Measurements from ENCODE around the gene CUX1.
"Not testable (repeated sequence)": the region's sequence is repeated elsewhere in the genome, so short reads cannot be mapped to it uniquely, and the experiment has no call there.

The CUX1 gene

DNA sequence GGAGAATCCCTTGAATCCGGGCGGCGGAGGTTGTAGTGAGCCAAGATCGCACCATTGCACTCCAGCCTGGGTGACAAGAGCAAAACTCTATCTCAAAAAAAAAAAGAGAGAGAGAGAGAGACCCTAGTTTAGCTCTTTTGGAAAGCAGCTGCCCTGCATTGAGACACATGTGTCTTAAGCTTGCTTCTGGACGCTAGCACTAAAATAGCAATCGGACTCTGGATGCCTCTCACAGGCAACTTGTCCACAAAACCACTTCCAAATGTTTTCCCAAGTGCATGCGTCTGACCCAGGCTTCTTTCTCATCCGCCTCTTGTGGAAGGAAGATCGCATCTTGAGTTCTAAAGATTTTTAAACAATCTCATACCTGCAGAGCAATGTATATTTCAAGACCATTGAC lies 182.7 kb downstream of the CUX1 start:
- DNase-seq: no peak
- Mint-ChIP-seq H3K4me1 (ENCODE audit: low read depth) (peaks cover 2% of the 10 kb centered on the region), H3K27ac (no peak overlapping the region), H3K36me3 (ENCODE audit: low read depth) (peaks cover 4% of the 10 kb centered on the region), H3K9me3 (no peaks in the 10 kb centered on the region), H3K4me3 (no peak overlapping the region), H3K27me3 (no peaks in the 10 kb centered on the region)

DNA sequence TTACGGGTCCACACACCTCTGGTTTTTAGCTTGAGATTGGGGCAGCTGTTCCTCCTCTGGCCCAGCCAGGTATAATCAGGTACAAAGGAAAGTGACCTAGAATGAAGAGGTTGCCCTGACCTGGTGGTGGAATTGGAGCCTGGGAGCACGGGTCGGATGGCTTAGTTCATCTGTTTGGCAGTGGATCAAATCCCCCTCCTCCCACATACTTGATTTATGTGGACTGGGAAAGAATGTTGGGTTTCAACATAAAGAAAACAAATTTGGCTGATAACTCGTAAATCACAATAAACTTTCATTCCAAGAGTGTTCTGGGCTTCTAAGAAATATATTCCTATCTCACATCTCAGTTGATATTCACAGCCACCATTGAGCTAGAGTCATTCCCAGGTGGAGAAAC lies 186.8 kb downstream of the CUX1 start:
- H3K4me1 Mint-ChIP-seq (ENCODE audit: low read depth): no peaks in the 10 kb centered on the region
- no peaks in the 10 kb centered on the region for H3K36me3 Mint-ChIP-seq (ENCODE audit: low read depth)
- no peak overlapping the region for H3K27ac Mint-ChIP-seq
- no peak overlapping the region for H3K4me3 Mint-ChIP-seq
- no peak for DNase-seq
- no peaks in the 10 kb centered on the region for H3K27me3 Mint-ChIP-seq
- H3K9me3 Mint-ChIP-seq: no peaks in the 10 kb centered on the region

DNA sequence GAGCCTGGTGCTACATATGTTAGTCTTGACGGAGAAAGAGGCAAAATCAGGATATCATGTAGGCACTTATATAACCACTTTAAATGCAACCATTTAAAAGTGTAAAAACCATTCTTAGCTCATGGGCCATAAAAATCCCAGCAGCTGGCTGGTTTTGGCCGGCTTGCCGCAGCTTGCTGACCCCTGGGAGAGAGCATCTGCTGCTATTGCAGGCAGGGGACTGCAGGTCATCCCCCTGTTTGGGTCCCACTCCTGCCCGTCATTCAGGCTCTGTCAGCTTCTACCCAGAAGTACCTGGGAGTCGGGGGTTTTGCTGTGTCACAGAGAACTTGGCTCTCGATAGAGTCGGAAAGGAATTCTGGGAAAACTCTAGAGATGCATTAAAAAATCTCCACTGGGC lies 187.4 kb downstream of the CUX1 start:
- Mint-ChIP-seq H3K4me1 (ENCODE audit: low read depth) (no peaks in the 10 kb centered on the region), H3K27me3 (no peaks in the 10 kb centered on the region), H3K27ac (peak overlapping the region; percentile 39), H3K36me3 (ENCODE audit: low read depth) (peaks cover 3% of the 10 kb centered on the region), H3K4me3 (no peak overlapping the region), H3K9me3 (no peaks in the 10 kb centered on the region)
- no peak for DNase-seq

DNA sequence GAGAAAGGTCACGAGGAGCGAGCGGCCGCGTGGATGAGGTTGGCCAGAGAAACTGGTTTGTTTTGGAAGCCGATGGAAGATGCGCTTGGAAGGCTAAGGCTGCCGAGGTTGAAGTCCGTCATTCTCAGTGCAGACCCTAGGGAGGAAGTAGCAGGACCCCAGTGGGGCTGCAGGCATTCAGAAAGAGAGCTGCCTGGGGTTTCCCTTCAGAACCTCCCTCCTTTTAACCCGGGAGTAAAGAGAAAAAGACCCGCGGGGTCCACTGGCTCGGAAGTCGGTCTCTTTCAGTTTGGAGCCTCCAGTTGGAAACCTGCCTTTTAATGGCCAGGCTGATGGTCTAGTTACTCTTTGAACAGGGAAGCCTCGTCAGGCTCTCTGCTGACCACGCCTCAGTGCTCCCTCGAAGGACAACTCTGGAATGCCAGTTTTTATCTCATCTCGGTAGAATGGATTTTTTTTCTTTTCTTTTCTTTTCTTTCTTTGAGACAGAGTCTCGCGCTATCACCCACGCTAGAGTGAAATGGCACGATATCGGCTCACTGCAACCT lies 188.6 kb downstream of the CUX1 start:
- Mint-ChIP-seq H3K27ac (no peak overlapping the region), H3K4me3 (no peak overlapping the region), H3K36me3 (ENCODE audit: low read depth) (peaks cover 3% of the 10 kb centered on the region), H3K4me1 (ENCODE audit: low read depth) (no peaks in the 10 kb centered on the region), H3K9me3 (no peaks in the 10 kb centered on the region), H3K27me3 (no peaks in the 10 kb centered on the region)
- DNase-seq: no peak

DNA sequence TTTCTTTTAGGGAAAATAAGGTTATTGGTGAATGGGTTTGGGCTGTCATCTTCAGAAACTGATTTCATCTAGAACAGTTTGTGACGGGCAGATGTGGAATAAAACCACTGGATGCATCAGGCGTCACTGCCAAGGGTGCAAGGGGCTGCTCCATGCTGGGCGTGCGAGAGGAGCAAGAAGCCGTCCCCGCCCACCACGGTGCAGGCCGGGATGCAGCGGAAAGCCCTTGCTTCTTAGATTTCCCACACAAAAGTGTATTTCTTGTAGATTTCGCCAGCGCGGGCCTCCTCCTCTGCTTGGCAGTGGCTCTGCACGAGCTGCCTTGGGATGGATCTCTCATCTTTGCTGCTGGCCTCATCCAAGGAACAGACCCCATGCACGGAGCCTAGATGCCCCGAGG lies 189.3 kb downstream of the CUX1 start:
- Mint-ChIP-seq H3K4me1 (ENCODE audit: low read depth) (no peaks in the 10 kb centered on the region), H3K27me3 (no peaks in the 10 kb centered on the region), H3K36me3 (ENCODE audit: low read depth) (peaks cover 3% of the 10 kb centered on the region), H3K4me3 (no peak overlapping the region), H3K9me3 (no peaks in the 10 kb centered on the region), H3K27ac (no peak overlapping the region)
- no peak for DNase-seq

DNA sequence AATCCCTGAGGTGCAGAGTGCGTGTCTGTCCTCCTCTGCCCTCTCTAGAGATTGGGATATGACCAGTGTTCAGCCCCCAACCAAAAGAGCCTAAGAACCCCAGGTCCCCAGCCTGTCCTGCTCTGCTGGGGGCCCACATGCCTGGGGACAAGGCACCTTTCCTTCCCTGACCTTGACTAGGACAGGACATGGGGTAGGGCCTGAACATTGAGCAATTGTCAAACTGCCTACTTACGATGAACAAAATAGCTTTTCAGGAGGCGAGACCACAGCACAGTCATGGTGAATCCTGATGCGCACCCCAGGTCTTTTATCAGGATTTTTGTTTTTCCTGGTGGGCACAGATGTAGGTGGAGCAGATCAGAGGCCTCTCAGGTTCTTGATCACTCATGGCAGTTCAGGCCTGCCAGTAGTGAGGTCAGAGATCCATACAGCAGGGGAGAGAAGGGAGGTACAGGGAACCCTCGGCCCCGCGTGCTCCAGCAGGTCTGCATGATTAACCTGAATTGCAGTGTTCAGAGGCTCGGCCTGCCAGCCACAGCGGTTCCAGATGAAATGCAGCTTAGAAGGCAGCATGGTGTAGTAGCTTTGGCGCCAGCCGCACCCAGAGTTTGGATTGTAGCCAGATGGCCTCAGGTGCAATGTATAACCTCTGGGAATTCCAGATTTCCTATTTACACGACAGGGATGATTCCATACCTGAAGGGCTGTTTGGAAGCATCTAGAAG lies 191.3 kb downstream of the CUX1 start:
- Mint-ChIP-seq H3K4me1 (ENCODE audit: low read depth) (no peaks in the 10 kb centered on the region), H3K9me3 (no peaks in the 10 kb centered on the region), H3K27ac (no peak overlapping the region), H3K4me3 (no peak overlapping the region), H3K27me3 (no peaks in the 10 kb centered on the region), H3K36me3 (ENCODE audit: low read depth) (peaks cover 3% of the 10 kb centered on the region)
- DNase-seq: no peak

DNA sequence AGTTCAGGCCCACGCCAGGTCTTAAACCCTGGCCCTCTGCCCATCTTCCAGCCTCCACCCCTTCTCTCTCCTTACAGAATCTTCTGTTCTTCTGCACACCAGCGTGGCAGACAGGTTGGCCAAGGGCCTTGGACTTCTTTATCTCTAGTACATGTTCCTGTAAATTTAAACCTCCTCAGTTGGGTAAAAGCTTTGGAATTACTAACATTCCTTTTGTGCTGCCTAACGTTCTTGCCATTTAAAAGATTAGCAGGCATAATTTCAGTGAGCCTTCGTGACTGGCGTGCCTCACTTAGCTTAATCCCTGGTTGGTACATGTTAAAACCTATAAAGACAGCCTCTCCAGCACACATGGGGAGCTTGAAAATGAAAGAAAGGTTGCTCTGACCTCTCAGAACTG lies 192.2 kb downstream of the CUX1 start:
- Mint-ChIP-seq H3K36me3 (ENCODE audit: low read depth) (peaks cover 6% of the 10 kb centered on the region), H3K4me3 (no peak overlapping the region), H3K4me1 (ENCODE audit: low read depth) (no peaks in the 10 kb centered on the region), H3K27me3 (no peaks in the 10 kb centered on the region), H3K27ac (no peak overlapping the region), H3K9me3 (no peaks in the 10 kb centered on the region)
- no peak for DNase-seq

DNA sequence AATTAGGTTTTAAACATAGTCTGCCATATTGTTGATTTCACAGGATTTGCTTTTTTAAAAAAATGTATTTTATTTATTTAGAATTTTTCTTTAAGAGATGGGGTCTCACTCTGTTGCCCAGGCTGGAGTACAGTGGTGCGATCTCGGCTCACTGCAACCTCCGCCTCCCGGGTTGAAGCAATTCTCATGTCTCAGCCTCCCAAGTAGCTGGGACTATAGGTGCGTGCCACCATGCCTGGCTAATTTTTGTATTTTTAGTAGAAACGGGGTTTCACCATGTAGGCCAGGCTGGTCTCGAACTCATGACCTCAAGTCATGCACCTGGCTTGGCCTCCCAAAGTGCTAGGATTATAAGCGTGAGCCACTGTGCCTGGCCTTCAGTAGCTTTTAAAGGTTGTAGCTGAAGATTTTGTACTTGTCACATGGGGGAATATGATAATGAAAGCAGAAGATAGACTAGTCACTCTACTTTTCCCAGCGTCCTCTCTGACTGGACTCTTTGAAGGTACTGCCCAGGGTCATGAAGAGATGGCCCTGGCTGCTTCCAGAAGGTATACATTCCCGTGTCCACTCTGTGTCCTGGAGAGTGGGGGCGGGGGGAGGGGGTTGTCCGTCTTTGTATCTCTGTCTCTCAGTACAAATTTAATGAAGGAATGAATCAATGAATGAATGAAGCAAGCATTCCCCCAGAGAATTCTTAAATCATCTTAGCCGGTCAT lies 194.8 kb downstream of the CUX1 start:
- H3K27ac Mint-ChIP-seq; H3K4me3 Mint-ChIP-seq; DNase-seq; H3K27me3 Mint-ChIP-seq; H3K36me3 Mint-ChIP-seq (ENCODE audit: low read depth); H3K4me1 Mint-ChIP-seq (ENCODE audit: low read depth); H3K9me3 Mint-ChIP-seq: not testable (repeated sequence)

DNA sequence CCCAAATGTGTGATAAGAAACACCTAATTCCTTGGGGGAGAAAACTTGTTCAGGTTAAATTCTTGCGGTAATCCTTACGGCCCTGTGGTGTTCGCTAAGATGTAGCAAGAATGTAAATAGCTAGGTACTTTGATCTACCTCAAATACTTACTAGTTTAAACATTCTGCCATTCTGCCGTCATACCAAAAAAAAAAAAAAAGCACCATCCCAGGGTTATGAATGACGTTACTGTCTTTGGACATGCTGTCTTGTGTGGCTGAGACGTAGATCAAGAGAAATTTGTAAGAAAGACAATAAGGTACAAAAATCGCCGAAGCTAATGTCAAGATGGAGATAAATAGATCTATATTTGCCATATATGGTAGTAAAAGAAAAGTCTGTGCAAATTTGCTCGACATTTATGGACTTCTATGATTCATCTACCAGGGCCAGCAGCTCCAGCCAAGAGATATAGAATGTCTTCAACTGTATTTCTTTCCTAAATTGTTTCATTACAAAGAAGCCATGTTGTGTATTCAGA lies 195.6 kb downstream of the CUX1 start:
- H3K27ac Mint-ChIP-seq: no peak overlapping the region
- no peak overlapping the region for H3K4me3 Mint-ChIP-seq
- H3K9me3 Mint-ChIP-seq: no peaks in the 10 kb centered on the region
- H3K36me3 Mint-ChIP-seq (ENCODE audit: low read depth): peaks cover 10% of the 10 kb centered on the region
- DNase-seq: no peak
- H3K27me3 Mint-ChIP-seq: no peaks in the 10 kb centered on the region
- H3K4me1 Mint-ChIP-seq (ENCODE audit: low read depth): no peaks in the 10 kb centered on the region

DNA sequence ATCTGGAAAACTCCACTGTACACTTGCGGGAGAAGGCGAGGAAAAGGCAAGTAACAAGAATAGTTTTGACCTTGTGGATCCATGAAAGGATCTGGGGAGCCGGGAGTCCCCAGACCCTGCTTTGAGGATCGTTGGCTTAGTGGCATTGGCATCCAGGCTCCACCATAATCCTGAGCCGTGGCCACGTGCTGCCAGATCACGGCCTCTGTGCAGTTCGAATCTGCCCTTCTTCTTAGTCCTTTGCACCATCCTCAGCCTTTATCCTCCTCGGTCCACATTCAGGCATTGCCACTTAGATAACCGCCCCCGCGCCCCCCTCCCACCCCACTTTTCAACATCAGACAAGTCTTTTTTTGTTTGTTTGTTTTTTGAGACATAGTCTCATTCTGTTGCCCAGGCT lies 201.4 kb downstream of the CUX1 start:
- no peak for DNase-seq
- peaks cover 12% of the 10 kb centered on the region for H3K36me3 Mint-ChIP-seq (ENCODE audit: low read depth)
- H3K4me3 Mint-ChIP-seq: no peak overlapping the region
- no peak overlapping the region for H3K27ac Mint-ChIP-seq
- H3K27me3 Mint-ChIP-seq: no peaks in the 10 kb centered on the region
- no peaks in the 10 kb centered on the region for H3K9me3 Mint-ChIP-seq
- H3K4me1 Mint-ChIP-seq (ENCODE audit: low read depth): peaks cover 7% of the 10 kb centered on the region

DNA sequence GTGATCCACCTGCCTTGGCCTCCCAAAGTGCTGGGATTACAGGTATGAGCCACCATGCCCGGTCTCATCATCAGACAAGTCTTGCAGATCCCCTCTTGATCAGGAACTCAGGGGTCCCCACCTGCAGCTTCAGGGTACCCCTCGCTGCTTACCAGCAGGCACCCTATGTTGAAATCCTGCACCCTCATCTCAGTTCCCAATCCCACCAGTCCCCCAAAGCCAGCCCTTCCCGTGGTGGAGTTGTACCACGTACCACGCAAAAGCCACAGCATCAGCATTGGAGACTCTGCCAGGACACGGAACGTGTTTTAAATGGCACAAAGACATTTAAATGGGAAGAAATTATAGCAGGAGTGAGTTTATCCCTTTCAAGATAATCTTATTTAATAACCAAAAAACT lies 202.0 kb downstream of the CUX1 start:
- Mint-ChIP-seq H3K4me3 (no peak overlapping the region), H3K27me3 (no peaks in the 10 kb centered on the region), H3K9me3 (no peaks in the 10 kb centered on the region), H3K36me3 (ENCODE audit: low read depth) (peaks cover 9% of the 10 kb centered on the region), H3K27ac (no peak overlapping the region), H3K4me1 (ENCODE audit: low read depth) (peaks cover 10% of the 10 kb centered on the region)
- no peak for DNase-seq

DNA sequence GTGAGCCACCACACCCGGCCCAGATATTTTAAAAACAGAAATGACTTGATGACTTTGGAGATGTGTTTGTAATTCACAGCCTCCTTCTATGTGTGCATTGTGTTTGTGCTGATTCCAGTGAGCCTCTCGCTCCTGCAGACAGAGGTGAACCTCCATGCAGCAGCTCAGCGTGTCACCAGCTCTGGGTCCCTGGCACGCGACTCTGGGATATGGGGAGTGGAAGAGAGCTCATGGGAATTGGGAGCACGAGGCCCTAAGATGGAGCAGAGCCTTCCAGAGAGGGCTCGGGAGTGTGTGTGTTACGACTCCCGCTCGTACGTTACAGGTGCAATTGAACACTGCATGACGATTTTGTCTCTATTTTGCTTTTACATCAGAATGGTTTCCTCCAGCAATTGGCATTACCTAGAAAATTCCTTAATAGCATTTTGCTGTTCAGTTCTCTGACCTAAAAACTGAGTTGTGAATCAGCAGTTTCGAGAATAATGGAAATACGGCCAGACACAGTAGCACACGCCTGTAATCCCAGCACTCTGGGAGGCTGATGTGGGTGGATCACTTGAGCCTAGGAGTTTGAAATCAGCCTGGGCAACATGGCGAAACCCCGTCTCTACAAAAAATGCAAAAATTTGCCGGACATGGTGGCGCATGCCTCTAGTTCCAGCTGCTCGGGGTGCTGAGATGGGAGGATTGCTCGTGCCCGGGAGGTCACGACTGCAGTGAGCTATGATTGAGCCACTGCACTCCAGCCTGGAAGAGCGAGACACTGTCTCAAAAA lies 204.6 kb downstream of the CUX1 start:
- Mint-ChIP-seq H3K9me3 (no peaks in the 10 kb centered on the region), H3K27ac (no peak overlapping the region), H3K27me3 (no peaks in the 10 kb centered on the region), H3K4me1 (ENCODE audit: low read depth) (peaks cover 13% of the 10 kb centered on the region), H3K4me3 (no peak overlapping the region), H3K36me3 (ENCODE audit: low read depth) (peaks cover 6% of the 10 kb centered on the region)
- DNase-seq: no peak

DNA sequence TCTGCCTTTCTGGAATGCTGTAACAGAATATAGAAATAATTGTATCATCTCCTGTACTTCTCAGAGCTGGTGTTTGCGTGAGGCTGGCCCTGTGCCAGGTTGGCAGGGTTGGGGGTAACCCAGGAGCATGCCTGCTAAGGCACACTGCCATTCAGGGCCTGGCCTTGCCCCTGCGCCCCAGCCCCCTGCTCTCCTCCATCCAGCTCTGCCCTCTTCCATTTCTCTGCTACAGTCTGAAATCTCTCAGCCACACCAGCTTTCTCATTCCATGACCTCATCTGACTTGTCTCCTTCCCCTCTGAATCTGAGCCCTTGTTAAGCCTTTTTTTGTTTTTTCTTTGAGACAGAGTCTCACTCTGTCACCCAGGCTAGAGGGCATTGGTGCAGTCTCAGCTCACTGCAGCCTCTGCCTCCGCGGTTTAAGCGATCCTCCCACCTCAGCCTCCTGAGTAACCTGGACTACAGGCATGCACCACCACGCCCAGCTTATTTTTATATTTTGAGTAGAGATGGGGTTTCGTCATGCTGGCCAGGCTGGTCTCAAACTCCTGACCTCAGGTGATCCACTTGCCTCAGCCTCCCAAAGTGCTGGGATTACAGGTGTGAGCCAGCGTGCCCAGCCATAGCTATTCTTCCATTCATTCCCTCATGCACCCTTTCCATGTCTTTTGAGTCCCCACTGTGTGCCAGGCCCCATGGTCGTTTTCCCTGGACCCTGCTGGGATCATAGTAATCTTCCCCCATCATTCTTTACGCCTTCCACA lies 206.8 kb downstream of the CUX1 start:
- H3K27me3 Mint-ChIP-seq: no peaks in the 10 kb centered on the region
- no peaks in the 10 kb centered on the region for H3K9me3 Mint-ChIP-seq
- H3K27ac Mint-ChIP-seq: no peak overlapping the region
- DNase-seq: no peak
- H3K36me3 Mint-ChIP-seq (ENCODE audit: low read depth): peaks cover 18% of the 10 kb centered on the region
- H3K4me3 Mint-ChIP-seq: no peak overlapping the region
- peaks cover 20% of the 10 kb centered on the region for H3K4me1 Mint-ChIP-seq (ENCODE audit: low read depth)

DNA sequence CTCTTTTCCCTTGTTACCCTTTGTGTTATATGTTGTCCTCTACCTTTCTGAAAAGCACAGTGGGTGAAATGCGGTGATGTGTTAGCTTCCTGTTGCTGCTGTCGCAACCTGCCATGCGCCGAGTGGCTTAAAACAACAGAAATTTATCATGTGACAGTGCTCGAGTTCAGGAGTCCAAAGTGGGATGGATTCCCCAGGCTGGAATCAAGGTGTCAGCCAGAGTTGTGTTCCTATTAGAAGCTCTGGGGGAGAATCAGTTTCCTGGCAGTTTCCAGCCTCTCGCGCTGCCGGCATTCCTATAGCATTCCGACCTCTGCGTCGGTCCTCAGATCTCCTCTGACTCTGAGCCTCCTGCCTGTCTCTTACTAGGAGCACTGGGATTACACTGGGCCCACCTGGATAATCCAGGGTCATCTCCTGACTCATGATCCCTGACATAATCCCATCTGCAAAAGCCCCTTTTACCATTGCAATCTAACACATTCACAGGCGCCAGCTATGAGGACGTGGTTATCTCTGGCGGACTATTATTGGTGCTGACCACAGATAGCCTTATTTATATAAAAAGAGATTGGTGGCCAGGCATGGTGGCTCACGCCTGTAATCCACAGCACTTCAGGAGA lies 207.5 kb downstream of the CUX1 start:
- Mint-ChIP-seq H3K36me3 (ENCODE audit: low read depth) (peaks cover 25% of the 10 kb centered on the region), H3K27ac (no peak overlapping the region), H3K4me1 (ENCODE audit: low read depth) (peaks cover 20% of the 10 kb centered on the region), H3K4me3 (no peak overlapping the region), H3K9me3 (no peaks in the 10 kb centered on the region), H3K27me3 (no peaks in the 10 kb centered on the region)
- no peak for DNase-seq
